ENCODE results near the gene BACE2. TPM values are rescaled to one million over a fixed set of nuclear protein-coding genes. Genes with fewer than 3 reads are reported as not detected.

The BACE2 gene
- total and polyA plus RNA-seq, 4 donors: 1.7 to 16.7 (median 5.6) TPM

DNA sequence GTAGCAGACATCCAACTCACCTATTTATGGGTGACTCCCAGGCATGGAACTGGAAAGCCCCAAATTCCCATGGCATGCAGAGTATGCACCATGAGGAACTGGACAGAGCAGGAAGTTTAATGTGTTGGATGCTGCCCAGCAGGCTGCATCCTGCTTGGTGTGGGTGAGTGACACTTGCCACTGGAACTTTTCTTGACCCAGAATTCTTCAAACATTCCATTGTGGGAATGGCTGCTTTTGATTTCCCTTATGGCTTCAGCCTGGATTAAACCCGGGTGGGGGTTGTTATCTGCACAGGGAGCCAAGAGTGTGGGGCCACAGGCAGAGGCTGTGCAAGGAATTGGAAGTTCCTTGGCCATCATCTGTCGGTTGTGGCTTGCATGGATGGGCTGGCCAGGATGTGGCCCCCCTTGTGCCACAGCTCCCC is 26.9 kb upstream of the BACE2 start:
- DNase-seq (ENCODE audit: low spot score): no peak
- no peak overlapping the region for H3K9ac ChIP-seq (ENCODE audit: low read depth in 1 of 2, low read length in 2 of 2)
- 44% methylated on average over 2 of the region's 2 CpGs for WGBS

DNA sequence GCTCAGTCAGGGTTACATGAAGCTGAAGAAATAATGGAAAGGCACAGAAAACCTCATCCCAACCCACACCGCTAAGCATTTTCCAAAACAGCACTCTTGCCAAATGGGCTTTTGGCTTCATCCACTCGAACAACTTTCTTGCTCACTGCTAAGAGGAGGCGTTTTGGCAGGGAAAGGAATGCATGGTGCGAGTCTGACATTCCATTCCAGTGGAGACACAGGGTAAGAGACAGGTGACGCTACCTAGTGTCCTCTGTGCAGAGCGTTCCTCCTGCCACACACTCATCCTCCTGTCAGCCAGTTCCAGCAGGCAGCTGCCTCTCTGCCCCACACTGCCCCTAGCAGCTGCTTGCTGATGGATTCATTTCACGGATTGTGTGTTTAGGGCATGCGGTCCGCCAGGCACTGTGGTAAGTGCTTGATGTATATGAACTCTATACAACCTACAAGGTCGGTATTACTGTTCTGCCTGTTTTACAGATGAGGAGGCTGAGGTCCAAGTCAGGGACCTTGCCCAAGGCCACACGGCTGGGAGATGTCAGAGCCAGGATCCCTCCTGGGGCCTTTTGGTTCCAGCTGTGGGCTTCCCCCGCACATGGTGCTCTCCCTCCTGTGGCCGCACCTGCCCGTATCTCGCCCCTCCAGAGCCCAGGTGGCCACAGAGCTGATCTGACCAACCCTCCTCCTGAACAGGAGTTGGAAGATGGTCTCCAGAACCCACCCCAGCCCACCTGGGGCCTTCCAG is 25.7 kb upstream of the BACE2 start:
- DNase-seq (ENCODE audit: low spot score): no peak
- Histone ChIP-seq H3K27ac (ENCODE audit: low read depth in 1 of 2, low read length in 2 of 2) (no peak overlapping the region), H3K27me3 (ENCODE audit: control insufficient read depth in 4 of 4, insufficient read depth in 4 of 4, low read length in 3 of 4) (no peaks in the 10 kb centered on the region), H3K4me1 (ENCODE audit: control insufficient read depth in 4 of 4, insufficient read depth in 4 of 4, low read length in 3 of 4) (no peaks in the 10 kb centered on the region), H3K9ac (ENCODE audit: low read depth in 1 of 2, low read length in 2 of 2) (no peak overlapping the region), H3K4me3 (ENCODE audit: low read depth in 1 of 3, low read length in 3 of 3) (no peak overlapping the region), H3K36me3 (ENCODE audit: control insufficient read depth in 4 of 4, insufficient read depth in 3 of 4, low read depth in 1 of 4, low read length in 3 of 4) (no peaks in the 10 kb centered on the region), H3K9me3 (ENCODE audit: control insufficient read depth in 4 of 4, low read length in 3 of 4) (no peaks in the 10 kb centered on the region)
- TF ChIP-seq, protein P1, sequence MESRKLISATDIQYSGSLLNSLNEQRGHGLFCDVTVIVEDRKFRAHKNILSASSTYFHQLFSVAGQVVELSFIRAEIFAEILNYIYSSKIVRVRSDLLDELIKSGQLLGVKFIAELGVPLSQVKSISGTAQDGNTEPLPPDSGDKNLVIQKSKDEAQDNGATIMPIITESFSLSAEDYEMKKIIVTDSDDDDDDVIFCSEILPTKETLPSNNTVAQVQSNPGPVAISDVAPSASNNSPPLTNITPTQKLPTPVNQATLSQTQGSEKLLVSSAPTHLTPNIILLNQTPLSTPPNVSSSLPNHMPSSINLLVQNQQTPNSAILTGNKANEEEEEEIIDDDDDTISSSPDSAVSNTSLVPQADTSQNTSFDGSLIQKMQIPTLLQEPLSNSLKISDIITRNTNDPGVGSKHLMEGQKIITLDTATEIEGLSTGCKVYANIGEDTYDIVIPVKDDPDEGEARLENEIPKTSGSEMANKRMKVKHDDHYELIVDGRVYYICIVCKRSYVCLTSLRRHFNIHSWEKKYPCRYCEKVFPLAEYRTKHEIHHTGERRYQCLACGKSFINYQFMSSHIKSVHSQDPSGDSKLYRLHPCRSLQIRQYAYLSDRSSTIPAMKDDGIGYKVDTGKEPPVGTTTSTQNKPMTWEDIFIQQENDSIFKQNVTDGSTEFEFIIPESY (IDR thresholded peaks at IDR 0.05): no peak
- TF ChIP-seq RXRA (IDR thresholded peaks at IDR 0.05) (no peak), SP1 (IDR thresholded peaks at IDR 0.05) (no peak), RAD21 (IDR thresholded peaks at IDR 0.05) (no peak), HNF4G (IDR thresholded peaks at IDR 0.05) (no peak), GABPA (IDR thresholded peaks at IDR 0.05 in 1 of 2, conservative IDR thresholded peaks at IDR 0.05 in 1 of 2) (no peak), NR2F2 (IDR thresholded peaks at IDR 0.05) (no peak), JUND (IDR thresholded peaks at IDR 0.05) (no peak), TAF1 (conservative IDR thresholded peaks at IDR 0.05) (no peak), YY1 (IDR thresholded peaks at IDR 0.05) (no peak)
- TF ChIP-seq, protein P2, sequence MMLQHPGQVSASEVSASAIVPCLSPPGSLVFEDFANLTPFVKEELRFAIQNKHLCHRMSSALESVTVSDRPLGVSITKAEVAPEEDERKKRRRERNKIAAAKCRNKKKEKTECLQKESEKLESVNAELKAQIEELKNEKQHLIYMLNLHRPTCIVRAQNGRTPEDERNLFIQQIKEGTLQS (IDR thresholded peaks at IDR 0.05): no peak
- TF ChIP-seq, protein P3, sequence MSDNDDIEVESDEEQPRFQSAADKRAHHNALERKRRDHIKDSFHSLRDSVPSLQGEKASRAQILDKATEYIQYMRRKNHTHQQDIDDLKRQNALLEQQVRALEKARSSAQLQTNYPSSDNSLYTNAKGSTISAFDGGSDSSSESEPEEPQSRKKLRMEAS (IDR thresholded peaks at IDR 0.05): no peak
- 56% methylated on average over 15 of the region's 15 CpGs for WGBS

More for the DNA sequence above, 26.9 kb upstream of the BACE2 start:
- no peaks in the 10 kb centered on the region for H3K4me1 ChIP-seq (ENCODE audit: control insufficient read depth in 4 of 4, insufficient read depth in 4 of 4, low read length in 3 of 4)
- TF ChIP-seq SP1 (IDR thresholded peaks at IDR 0.05) (no peak), RXRA (IDR thresholded peaks at IDR 0.05) (peak in 1 of 2 donors; percentile 24), YY1 (IDR thresholded peaks at IDR 0.05) (no peak)
- no peak overlapping the region for H3K27ac ChIP-seq (ENCODE audit: low read depth in 1 of 2, low read length in 2 of 2)
- H3K9me3 ChIP-seq (ENCODE audit: control insufficient read depth in 4 of 4, low read length in 3 of 4): no peaks in the 10 kb centered on the region
- no peak overlapping the region for H3K4me3 ChIP-seq (ENCODE audit: low read depth in 1 of 3, low read length in 3 of 3)
- H3K27me3 ChIP-seq (ENCODE audit: control insufficient read depth in 4 of 4, insufficient read depth in 4 of 4, low read length in 3 of 4): no peaks in the 10 kb centered on the region
- no peaks in the 10 kb centered on the region for H3K36me3 ChIP-seq (ENCODE audit: control insufficient read depth in 4 of 4, insufficient read depth in 3 of 4, low read depth in 1 of 4, low read length in 3 of 4)

DNA sequence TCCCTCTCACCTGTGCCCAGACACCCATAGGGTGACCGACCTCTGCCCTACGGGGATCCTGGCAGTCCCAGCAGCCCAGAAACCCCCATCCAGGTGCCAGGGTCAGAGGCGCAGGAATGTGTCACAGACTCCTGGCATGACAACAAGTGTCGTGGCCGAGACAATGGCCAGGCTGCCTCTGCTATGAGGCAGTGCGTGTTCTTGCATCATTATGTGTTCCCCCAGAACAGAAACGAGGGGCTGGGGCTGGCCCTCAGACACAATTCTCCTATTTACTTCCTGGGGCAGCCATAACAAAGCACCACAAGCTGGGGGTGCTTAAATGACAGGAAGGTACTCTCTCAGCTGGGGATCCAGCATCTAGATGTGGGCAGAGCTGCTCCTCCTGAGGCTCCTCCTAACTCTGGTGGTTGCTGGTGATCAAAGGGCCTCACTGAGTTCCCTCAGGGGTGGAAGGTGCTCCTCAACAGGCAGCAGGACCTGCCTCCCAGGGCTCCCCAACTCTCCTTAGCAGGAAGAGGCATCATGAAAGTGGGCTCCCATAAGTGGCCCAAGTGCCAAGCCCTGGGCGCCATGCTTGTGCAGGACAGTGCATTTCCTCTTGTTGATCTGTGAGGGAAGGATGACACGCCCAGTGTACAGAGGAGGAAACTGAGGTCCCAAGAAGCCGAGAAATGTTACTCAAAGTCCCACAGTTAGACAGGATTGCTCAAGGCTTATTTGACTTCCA is 24.2 kb upstream of the BACE2 start:
- TF ChIP-seq HNF4G (IDR thresholded peaks at IDR 0.05) (no peak), JUND (IDR thresholded peaks at IDR 0.05) (no peak), GABPA (IDR thresholded peaks at IDR 0.05 in 1 of 2, conservative IDR thresholded peaks at IDR 0.05 in 1 of 2) (no peak), SP1 (IDR thresholded peaks at IDR 0.05) (no peak)
- TF ChIP-seq, protein P3 (IDR thresholded peaks at IDR 0.05): no peak
- 69% methylated on average over 10 of the region's 10 CpGs for WGBS
- DNase-seq (ENCODE audit: low spot score): no peak
- Histone ChIP-seq H3K36me3 (ENCODE audit: control insufficient read depth in 4 of 4, insufficient read depth in 3 of 4, low read depth in 1 of 4, low read length in 3 of 4) (no peaks in the 10 kb centered on the region), H3K27me3 (ENCODE audit: control insufficient read depth in 4 of 4, insufficient read depth in 4 of 4, low read length in 3 of 4) (no peaks in the 10 kb centered on the region), H3K9ac (ENCODE audit: low read depth in 1 of 2, low read length in 2 of 2) (no peak overlapping the region), H3K4me1 (ENCODE audit: control insufficient read depth in 4 of 4, insufficient read depth in 4 of 4, low read length in 3 of 4) (no peaks in the 10 kb centered on the region), H3K9me3 (ENCODE audit: control insufficient read depth in 4 of 4, low read length in 3 of 4) (no peaks in the 10 kb centered on the region), H3K27ac (ENCODE audit: low read depth in 1 of 2, low read length in 2 of 2) (no peak overlapping the region), H3K4me3 (ENCODE audit: low read depth in 1 of 3, low read length in 3 of 3) (no peak overlapping the region)

Measured in liver (tissue), 9 donors.